ENCODE measurements around the gene LRP2.

DNA sequence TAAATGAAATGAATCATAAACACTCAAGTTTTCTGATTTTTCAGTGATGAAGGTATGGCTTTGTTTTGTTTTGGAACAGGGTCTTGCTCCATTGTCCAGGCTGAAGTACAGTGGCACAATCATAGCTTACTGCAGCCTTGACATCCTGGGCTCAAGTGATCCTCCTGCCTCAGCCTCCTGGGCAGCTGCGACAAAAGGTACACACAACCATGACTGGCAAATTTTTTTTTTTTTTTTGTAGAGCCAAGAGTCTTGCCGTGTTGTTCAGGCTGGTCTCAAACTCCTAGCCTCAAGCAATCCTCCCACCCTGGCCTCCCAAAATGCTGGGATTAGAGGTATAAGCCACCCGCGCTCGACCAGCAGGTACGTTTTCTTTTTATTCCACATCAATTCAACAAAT is 22.5 kb upstream of the LRP2 start:
- TF ChIP-seq, protein P1, sequence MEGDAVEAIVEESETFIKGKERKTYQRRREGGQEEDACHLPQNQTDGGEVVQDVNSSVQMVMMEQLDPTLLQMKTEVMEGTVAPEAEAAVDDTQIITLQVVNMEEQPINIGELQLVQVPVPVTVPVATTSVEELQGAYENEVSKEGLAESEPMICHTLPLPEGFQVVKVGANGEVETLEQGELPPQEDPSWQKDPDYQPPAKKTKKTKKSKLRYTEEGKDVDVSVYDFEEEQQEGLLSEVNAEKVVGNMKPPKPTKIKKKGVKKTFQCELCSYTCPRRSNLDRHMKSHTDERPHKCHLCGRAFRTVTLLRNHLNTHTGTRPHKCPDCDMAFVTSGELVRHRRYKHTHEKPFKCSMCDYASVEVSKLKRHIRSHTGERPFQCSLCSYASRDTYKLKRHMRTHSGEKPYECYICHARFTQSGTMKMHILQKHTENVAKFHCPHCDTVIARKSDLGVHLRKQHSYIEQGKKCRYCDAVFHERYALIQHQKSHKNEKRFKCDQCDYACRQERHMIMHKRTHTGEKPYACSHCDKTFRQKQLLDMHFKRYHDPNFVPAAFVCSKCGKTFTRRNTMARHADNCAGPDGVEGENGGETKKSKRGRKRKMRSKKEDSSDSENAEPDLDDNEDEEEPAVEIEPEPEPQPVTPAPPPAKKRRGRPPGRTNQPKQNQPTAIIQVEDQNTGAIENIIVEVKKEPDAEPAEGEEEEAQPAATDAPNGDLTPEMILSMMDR (tag by site-specific recombination; IDR thresholded peaks at IDR 0.05), result no peak
- TF ChIP-seq ZFP37 (tag by site-specific recombination; IDR thresholded peaks at IDR 0.05) (no peak), KLF9 (tag by site-specific recombination; IDR thresholded peaks at IDR 0.05; ENCODE audit: low read depth) (no peak), ZNF184 (tag by site-specific recombination; IDR thresholded peaks at IDR 0.05) (no peak), ZNF660 (tag by site-specific recombination; IDR thresholded peaks at IDR 0.05) (no peak), SETDB1 (IDR thresholded peaks at IDR 0.05; ENCODE audit: insufficient read length, low read length) (no peak), MYNN (tag by site-specific recombination; IDR thresholded peaks at IDR 0.05; ENCODE audit: borderline replicate concordance) (no peak), ZNF335 (tag by site-specific recombination; conservative IDR thresholded peaks at IDR 0.05) (no peak), OSR2 (tag by site-specific recombination; IDR thresholded peaks at IDR 0.05) (no peak), SCRT1 (tag by site-specific recombination; IDR thresholded peaks at IDR 0.05; ENCODE audit: borderline replicate concordance) (no peak)
- TF ChIP-seq, protein P2, sequence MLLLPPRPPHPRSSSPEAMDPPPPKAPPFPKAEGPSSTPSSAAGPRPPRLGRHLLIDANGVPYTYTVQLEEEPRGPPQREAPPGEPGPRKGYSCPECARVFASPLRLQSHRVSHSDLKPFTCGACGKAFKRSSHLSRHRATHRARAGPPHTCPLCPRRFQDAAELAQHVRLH (tag by site-specific recombination; IDR thresholded peaks at IDR 0.05), result no peak
- TF ChIP-seq, protein P3, sequence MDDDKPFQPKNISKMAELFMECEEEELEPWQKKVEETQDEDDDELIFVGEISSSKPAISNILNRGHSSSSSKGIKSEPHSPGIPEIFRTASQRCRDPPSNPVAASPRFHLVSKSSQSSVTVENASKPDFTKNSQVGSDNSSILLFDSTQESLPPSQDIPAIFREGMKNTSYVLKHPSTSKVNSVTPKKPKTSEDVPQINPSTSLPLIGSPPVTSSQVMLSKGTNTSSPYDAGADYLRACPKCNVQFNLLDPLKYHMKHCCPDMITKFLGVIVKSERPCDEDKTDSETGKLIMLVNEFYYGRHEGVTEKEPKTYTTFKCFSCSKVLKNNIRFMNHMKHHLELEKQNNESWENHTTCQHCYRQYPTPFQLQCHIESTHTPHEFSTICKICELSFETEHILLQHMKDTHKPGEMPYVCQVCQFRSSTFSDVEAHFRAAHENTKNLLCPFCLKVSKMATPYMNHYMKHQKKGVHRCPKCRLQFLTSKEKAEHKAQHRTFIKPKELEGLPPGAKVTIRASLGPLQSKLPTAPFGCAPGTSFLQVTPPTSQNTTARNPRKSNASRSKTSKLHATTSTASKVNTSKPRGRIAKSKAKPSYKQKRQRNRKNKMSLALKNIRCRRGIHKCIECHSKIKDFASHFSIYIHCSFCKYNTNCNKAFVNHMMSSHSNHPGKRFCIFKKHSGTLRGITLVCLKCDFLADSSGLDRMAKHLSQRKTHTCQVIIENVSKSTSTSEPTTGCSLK (tag by site-specific recombination; IDR thresholded peaks at IDR 0.05), result no peak
- TF ChIP-seq, protein P4, sequence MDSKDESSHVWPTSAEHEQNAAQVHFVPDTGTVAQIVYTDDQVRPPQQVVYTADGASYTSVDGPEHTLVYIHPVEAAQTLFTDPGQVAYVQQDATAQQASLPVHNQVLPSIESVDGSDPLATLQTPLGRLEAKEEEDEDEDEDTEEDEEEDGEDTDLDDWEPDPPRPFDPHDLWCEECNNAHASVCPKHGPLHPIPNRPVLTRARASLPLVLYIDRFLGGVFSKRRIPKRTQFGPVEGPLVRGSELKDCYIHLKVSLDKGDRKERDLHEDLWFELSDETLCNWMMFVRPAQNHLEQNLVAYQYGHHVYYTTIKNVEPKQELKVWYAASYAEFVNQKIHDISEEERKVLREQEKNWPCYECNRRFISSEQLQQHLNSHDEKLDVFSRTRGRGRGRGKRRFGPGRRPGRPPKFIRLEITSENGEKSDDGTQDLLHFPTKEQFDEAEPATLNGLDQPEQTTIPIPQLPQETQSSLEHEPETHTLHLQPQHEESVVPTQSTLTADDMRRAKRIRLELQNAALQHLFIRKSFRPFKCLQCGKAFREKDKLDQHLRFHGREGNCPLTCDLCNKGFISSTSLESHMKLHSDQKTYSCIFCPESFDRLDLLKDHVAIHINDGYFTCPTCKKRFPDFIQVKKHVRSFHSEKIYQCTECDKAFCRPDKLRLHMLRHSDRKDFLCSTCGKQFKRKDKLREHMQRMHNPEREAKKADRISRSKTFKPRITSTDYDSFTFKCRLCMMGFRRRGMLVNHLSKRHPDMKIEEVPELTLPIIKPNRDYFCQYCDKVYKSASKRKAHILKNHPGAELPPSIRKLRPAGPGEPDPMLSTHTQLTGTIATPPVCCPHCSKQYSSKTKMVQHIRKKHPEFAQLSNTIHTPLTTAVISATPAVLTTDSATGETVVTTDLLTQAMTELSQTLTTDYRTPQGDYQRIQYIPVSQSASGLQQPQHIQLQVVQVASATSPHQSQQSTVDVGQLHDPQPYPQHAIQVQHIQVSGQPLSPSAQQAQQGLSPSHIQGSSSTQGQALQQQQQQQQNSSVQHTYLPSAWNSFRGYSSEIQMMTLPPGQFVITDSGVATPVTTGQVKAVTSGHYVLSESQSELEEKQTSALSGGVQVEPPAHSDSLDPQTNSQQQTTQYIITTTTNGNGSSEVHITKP (tag by site-specific recombination; IDR thresholded peaks at IDR 0.05), result no peak
- TF ChIP-seq, protein P5, sequence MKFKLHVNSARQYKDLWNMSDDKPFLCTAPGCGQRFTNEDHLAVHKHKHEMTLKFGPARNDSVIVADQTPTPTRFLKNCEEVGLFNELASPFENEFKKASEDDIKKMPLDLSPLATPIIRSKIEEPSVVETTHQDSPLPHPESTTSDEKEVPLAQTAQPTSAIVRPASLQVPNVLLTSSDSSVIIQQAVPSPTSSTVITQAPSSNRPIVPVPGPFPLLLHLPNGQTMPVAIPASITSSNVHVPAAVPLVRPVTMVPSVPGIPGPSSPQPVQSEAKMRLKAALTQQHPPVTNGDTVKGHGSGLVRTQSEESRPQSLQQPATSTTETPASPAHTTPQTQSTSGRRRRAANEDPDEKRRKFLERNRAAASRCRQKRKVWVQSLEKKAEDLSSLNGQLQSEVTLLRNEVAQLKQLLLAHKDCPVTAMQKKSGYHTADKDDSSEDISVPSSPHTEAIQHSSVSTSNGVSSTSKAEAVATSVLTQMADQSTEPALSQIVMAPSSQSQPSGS (tag by site-specific recombination; IDR thresholded peaks at IDR 0.05; ENCODE audit: low read depth), result no peak

Data from HEK293 (cell line).